Liver (tissue), 3 donors: Measurements from ENCODE around the gene SORL1.

Experiments used
- ATF3 ChIP-seq: IDR thresholded peaks from 2 replicates; pipeline ENCODE4 v1.6.1; 2016; ENCODE audit warnings: antibody characterized with exemption
- CTCF ChIP-seq: fragments of 150-350 bp; IDR thresholded peaks from 2 replicates; pipeline ENCODE4 v1.5.1; 2017; ENCODE audit warnings: improper control_type of control experiment, low read depth, low read length; ENCODE audit not compliant: missing input control
- GABPA ChIP-seq, 2 donors: IDR thresholded peaks in 1 of 2; conservative IDR thresholded peaks in 1 of 2; 2 replicates each; pipeline ENCODE4 v1.6.1; 2016; ENCODE audit warnings: antibody characterized with exemption in 2 of 2, mild to moderate bottlenecking in 1 of 2, moderate library complexity in 1 of 2
- HNF4G ChIP-seq: IDR thresholded peaks from 2 replicates; pipeline ENCODE4 v1.6.1; 2016; ENCODE audit warnings: antibody characterized with exemption
- JUND ChIP-seq, 2 donors: IDR thresholded peaks; 2 replicates each; pipeline ENCODE4 v1.6.1; 2016; ENCODE audit warnings: antibody characterized with exemption in 2 of 2
- MAX ChIP-seq: IDR thresholded peaks from 2 replicates; pipeline ENCODE4 v1.6.1; 2016; ENCODE audit warnings: antibody characterized with exemption
- RXRA ChIP-seq, 2 donors: IDR thresholded peaks; 2 replicates each; pipeline ENCODE4 v1.6.1; 2017 to 2018; ENCODE audit warnings: antibody characterized with exemption in 2 of 2, mild to moderate bottlenecking in 1 of 2
- SP1 ChIP-seq: IDR thresholded peaks from 2 replicates; pipeline ENCODE4 v1.6.1; 2018; ENCODE audit warnings: antibody characterized with exemption, mild to moderate bottlenecking
- YY1 ChIP-seq: IDR thresholded peaks from 2 replicates; pipeline ENCODE4 v1.6.1; 2016; ENCODE audit warnings: antibody characterized with exemption, mild to moderate bottlenecking
- donor health status: healthy.
- donor health status: healthy.

- TF ChIP-seq CTCF, result no peak
- no peak for TF ChIP-seq SP1
- TF ChIP-seq GABPA (IDR thresholded peaks at IDR 0.05 in 1 of 2, conservative IDR thresholded peaks at IDR 0.05 in 1 of 2), result no peak
- TF ChIP-seq YY1, result peak; percentile 19
- TF ChIP-seq ATF3, result no peak
- no peak for TF ChIP-seq JUND (IDR thresholded peaks at IDR 0.05)
- no peak for TF ChIP-seq MAX
- no peak for TF ChIP-seq HNF4G
- TF ChIP-seq RXRA (IDR thresholded peaks at IDR 0.05), result no peak
Measured at GRCh38 chr11:121448431-121448941, 3.6 kb upstream of the SORL1 start.
